Measurements from ENCODE around the gene NMT1.

Gene NMT1

GRCh38 chr17:45101883-45102811 is 41.0 kb downstream of the NMT1 start:
- FAIRE-seq = no peak
- TF ChIP-seq TAF1 (IDR thresholded peaks at IDR 0.05; ENCODE audit: borderline replicate concordance, low read depth, low read length) = no peak
- TF ChIP-seq POLR2AphosphoS5 (IDR thresholded peaks at IDR 0.05; ENCODE audit: low read depth, low read length) = no peak
- DNase-seq (ENCODE audit: insufficient read length) = no peak

GRCh38 chr17:45102856-45103255 is 41.7 kb downstream of the NMT1 start:
- DNase-seq (ENCODE audit: insufficient read length) (no peak), FAIRE-seq (no peak)
- TF ChIP-seq POLR2A (IDR thresholded peaks at IDR 0.05; ENCODE audit: low read depth, low read length) (no peak), TAF1 (IDR thresholded peaks at IDR 0.05; ENCODE audit: borderline replicate concordance, low read depth, low read length) (no peak), POLR2AphosphoS5 (IDR thresholded peaks at IDR 0.05; ENCODE audit: low read depth, low read length) (no peak)

GRCh38 chr17:45103269-45103795 is 42.2 kb downstream of the NMT1 start:
- no peak for TF ChIP-seq TAF1 (IDR thresholded peaks at IDR 0.05; ENCODE audit: borderline replicate concordance, low read depth, low read length)
- no peak for TF ChIP-seq POLR2A (IDR thresholded peaks at IDR 0.05; ENCODE audit: low read depth, low read length)
- TF ChIP-seq POLR2AphosphoS5 (IDR thresholded peaks at IDR 0.05; ENCODE audit: low read depth, low read length) = no peak
- no peak for DNase-seq (ENCODE audit: insufficient read length)
- FAIRE-seq = no peak

- DNase-seq (ENCODE audit: insufficient read length) (no peak), FAIRE-seq (no peak)
- TF ChIP-seq POLR2A (IDR thresholded peaks at IDR 0.05; ENCODE audit: low read depth, low read length) (no peak), POLR2AphosphoS5 (IDR thresholded peaks at IDR 0.05; ENCODE audit: low read depth, low read length) (no peak), TAF1 (IDR thresholded peaks at IDR 0.05; ENCODE audit: borderline replicate concordance, low read depth, low read length) (no peak)
These were observed 42.9 kb downstream of the NMT1 start for GRCh38 chr17:45104029-45104428.

- FAIRE-seq = no peak
- DNase-seq (ENCODE audit: insufficient read length) = no peak
- TF ChIP-seq TAF1 (IDR thresholded peaks at IDR 0.05; ENCODE audit: borderline replicate concordance, low read depth, low read length) (no peak), POLR2A (IDR thresholded peaks at IDR 0.05; ENCODE audit: low read depth, low read length) (no peak), POLR2AphosphoS5 (IDR thresholded peaks at IDR 0.05; ENCODE audit: low read depth, low read length) (no peak)
These were observed 43.4 kb downstream of the NMT1 start for GRCh38 chr17:45104497-45104896.

GRCh38 chr17:45104907-45105624 is 43.9 kb downstream of the NMT1 start:
- no peak for FAIRE-seq
- DNase-seq (ENCODE audit: insufficient read length) = no peak
- no peak for TF ChIP-seq TAF1 (IDR thresholded peaks at IDR 0.05; ENCODE audit: borderline replicate concordance, low read depth, low read length)
- TF ChIP-seq POLR2AphosphoS5 (IDR thresholded peaks at IDR 0.05; ENCODE audit: low read depth, low read length) = no peak
- TF ChIP-seq POLR2A (IDR thresholded peaks at IDR 0.05; ENCODE audit: low read depth, low read length) = no peak

GRCh38 chr17:45106096-45106495 is 45.0 kb downstream of the NMT1 start:
- TF ChIP-seq TAF1 (IDR thresholded peaks at IDR 0.05; ENCODE audit: borderline replicate concordance, low read depth, low read length) (no peak), POLR2A (IDR thresholded peaks at IDR 0.05; ENCODE audit: low read depth, low read length) (no peak), POLR2AphosphoS5 (IDR thresholded peaks at IDR 0.05; ENCODE audit: low read depth, low read length) (no peak)
- FAIRE-seq = no peak

GRCh38 chr17:45106582-45106981 is 45.5 kb downstream of the NMT1 start:
- FAIRE-seq (no peak), DNase-seq (ENCODE audit: insufficient read length) (no peak)
- TF ChIP-seq POLR2AphosphoS5 (IDR thresholded peaks at IDR 0.05; ENCODE audit: low read depth, low read length) (no peak), POLR2A (IDR thresholded peaks at IDR 0.05; ENCODE audit: low read depth, low read length) (no peak), TAF1 (IDR thresholded peaks at IDR 0.05; ENCODE audit: borderline replicate concordance, low read depth, low read length) (no peak)

More at GRCh38 chr17:45106096-45106495, 45.0 kb downstream of the NMT1 start:
- no peak for DNase-seq (ENCODE audit: insufficient read length)

GRCh38 chr17:45107293-45108010 is 46.3 kb downstream of the NMT1 start:
- FAIRE-seq = no peak
- DNase-seq (ENCODE audit: insufficient read length) = no peak
- TF ChIP-seq POLR2AphosphoS5 (IDR thresholded peaks at IDR 0.05; ENCODE audit: low read depth, low read length) (no peak), POLR2A (IDR thresholded peaks at IDR 0.05; ENCODE audit: low read depth, low read length) (no peak), TAF1 (IDR thresholded peaks at IDR 0.05; ENCODE audit: borderline replicate concordance, low read depth, low read length) (no peak)

- TF ChIP-seq POLR2AphosphoS5 (IDR thresholded peaks at IDR 0.05; ENCODE audit: low read depth, low read length) (no peak), TAF1 (IDR thresholded peaks at IDR 0.05; ENCODE audit: borderline replicate concordance, low read depth, low read length) (no peak), POLR2A (IDR thresholded peaks at IDR 0.05; ENCODE audit: low read depth, low read length) (no peak)
- DNase-seq (ENCODE audit: insufficient read length) (no peak), FAIRE-seq (no peak)
These were observed 46.9 kb downstream of the NMT1 start for GRCh38 chr17:45108051-45108450.
